SJCRH30 (cell line): ENCODE data around the gene RASGRP4. TPM values are rescaled to one million over a fixed set of nuclear protein-coding genes. Genes with fewer than 3 reads are reported as not detected.
"Not testable (repeated sequence)": the region's sequence is repeated elsewhere in the genome, so short reads cannot be mapped to it uniquely, and the experiment has no call there.

Source experiments
- DNase-seq, 2 experiments: peaks; one replicate each; pipeline ENCODE4 v3.0.0-alpha.2; 2015 to 2020
- H3K27ac ChIP-seq: fragments of 250-450 bp; sonication (Bioruptor Pico); 2 replicates; pipeline ENCODE4 v1.5.1; 2020; ENCODE audit warnings: mild to moderate bottlenecking, moderate library complexity
- H3K27me3 ChIP-seq: fragments of 250-450 bp; sonication (Bioruptor Pico); 2 replicates; pipeline ENCODE4 v1.5.1; 2020; ENCODE audit warnings: mild to moderate bottlenecking, moderate library complexity
- H3K36me3 ChIP-seq: fragments of 250-450 bp; sonication (Bioruptor Pico); 2 replicates; pipeline ENCODE4 v1.5.1; 2020; ENCODE audit warnings: mild to moderate bottlenecking, moderate library complexity
- H3K4me1 ChIP-seq: fragments of 250-450 bp; sonication (Bioruptor Pico); 2 replicates; pipeline ENCODE4 v1.5.1; 2020; ENCODE audit warnings: mild to moderate bottlenecking, moderate library complexity
- H3K4me3 ChIP-seq: fragments of 250-450 bp; sonication (Bioruptor Pico); 2 replicates; pipeline ENCODE4 v1.5.1; 2020; ENCODE audit warnings: mild to moderate bottlenecking, moderate library complexity
- H3K9me3 ChIP-seq: fragments of 250-450 bp; sonication (Bioruptor Pico); replicated peaks from 2 replicates; pipeline ENCODE4 v1.5.1; 2020; ENCODE audit warnings: mild to moderate bottlenecking, moderate library complexity
- total RNA-seq: library from RNA; depleted of rRNA; stranded (reverse); fragments of >200 nt; shearing (Covaris generic); gene quantifications from 2 replicates; pipeline ENCODE4 v1.2.3, GENCODE V29; 2014; rRNA removed

The RASGRP4 gene
- total RNA-seq, 1 experiment from 2014 or later: 0.73 TPM

DNA sequence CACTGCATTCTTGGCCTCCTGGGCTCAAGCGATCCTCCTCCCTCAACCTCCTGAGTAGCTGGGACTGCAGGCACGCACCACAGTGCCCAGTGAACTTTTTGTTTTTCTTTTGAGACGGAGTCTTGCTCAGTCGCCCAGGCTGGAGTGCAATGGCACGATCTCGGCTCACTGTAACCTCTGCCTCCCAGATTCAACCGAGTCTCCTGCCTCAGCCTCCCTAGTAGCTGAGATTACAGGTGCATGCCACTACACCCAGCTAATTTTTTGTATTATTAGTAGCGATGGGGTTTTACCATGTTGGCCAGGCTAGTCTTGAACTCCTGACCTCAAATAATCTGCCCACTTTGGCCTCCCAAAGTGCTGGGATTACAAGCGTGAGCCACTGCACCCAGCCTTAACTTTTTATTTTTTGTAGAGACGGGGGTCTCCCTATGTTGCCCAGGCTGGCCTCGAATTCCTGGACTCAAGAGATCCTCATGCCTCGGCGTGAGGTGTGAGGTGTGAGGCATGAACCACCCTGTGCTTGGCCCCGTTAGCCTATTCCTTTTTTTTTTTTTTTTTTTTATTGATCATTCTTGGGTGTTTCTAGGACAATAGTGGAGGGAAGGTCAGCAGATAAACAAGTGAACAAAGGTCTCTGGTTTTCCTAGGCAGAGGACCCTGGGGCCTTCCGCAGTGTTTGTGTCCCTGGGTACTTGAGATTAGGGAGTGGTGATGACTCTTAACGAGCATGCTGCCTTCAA, 62.9 kb downstream of the RASGRP4 start:
- DNase-seq, H3K36me3 ChIP-seq, H3K9me3 ChIP-seq, H3K27ac ChIP-seq, H3K4me1 ChIP-seq, H3K27me3 ChIP-seq: not testable (repeated sequence)
- H3K4me3 ChIP-seq: peak overlapping the region; percentile 58

- peak overlapping the region; percentile 58 for H3K4me3 ChIP-seq
- peaks cover 3% of the 10 kb centered on the region; the same call in 1 of the 2 replicates for H3K4me1 ChIP-seq
- H3K27me3 ChIP-seq: peaks cover 8% of the 10 kb centered on the region; the same call in 1 of the 2 replicates
- H3K27ac ChIP-seq: no peak overlapping the region
- no peaks in the 10 kb centered on the region for H3K9me3 ChIP-seq
- H3K36me3 ChIP-seq: no peaks in the 10 kb centered on the region
- peak; percentile 87 to 90 for DNase-seq
These were observed 63.7 kb downstream of the RASGRP4 start for GRCh38 chr19:38362076-38362945.

DNA sequence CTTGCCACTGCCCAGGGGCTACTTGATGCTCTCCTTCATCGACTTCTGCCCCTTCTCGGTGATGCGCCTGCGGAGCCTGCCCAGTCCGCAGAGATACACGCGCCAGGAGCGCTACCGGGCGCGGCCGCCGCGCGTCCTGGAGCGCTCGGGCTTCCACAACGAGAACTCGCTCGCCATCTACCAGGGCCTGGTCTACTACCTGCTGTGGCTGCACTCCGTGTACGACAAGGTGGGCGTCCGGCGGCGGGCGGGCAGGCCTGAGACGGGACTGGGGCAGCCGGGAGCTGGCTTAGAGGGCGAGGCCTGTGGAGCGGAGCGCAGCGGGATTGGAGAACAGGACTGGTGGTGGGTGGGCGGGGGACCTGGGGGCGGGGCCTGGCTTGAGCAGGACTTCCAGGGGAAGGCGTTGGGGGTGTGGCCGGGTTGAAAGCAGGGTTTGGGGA, 64.4 kb downstream of the RASGRP4 start:
- Histone ChIP-seq H3K4me3 (peak overlapping the region; percentile 58), H3K27me3 (peaks cover 8% of the 10 kb centered on the region; the same call in 1 of the 2 replicates), H3K4me1 (peaks cover 3% of the 10 kb centered on the region; the same call in 1 of the 2 replicates), H3K27ac (no peak overlapping the region), H3K36me3 (no peaks in the 10 kb centered on the region), H3K9me3 (no peaks in the 10 kb centered on the region)
- DNase-seq: peak; percentile 86 to 88

DNA sequence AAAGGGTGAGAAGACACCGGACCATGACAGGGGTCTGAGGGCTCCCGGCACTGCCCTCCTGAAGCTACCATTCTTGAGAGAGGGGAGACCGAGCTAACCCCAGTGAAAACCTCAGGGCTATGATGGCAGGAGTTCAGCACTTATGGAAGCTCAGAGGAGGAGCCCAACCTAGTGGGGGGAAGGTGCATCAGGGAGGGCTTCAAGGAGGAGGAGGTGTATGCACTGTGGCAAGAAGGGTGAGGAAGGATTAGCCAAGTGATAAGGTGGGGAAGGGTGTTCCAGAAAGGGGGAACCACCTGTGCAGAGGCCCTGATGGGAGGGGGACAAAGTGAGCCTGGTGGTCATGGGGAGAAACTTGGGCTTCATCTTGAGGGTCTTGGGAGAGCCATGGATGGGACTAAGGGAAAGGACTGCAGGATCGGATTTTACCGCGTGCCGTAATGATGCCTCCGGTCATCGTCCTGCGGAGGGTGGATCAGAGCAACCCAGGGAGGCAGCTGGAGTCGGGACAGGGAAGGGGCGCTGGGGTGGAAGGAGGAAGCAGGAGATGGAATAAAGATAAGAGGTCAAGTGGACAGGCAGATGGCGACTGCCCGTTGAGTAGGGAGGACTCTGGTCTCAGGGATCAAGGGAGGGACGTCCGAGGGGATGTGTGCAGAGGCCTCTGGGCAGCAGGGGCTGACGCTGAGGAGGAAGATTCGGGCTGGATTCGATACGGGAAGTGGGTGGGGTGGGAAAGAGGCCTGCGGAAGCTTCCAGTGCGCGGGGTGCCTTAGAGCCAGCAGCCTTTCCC, 65.0 kb downstream of the RASGRP4 start:
- H3K9me3 ChIP-seq: no peaks in the 10 kb centered on the region
- DNase-seq: no peak
- H3K4me3 ChIP-seq: no peak overlapping the region; the same call in 1 of the 2 replicates
- H3K27me3 ChIP-seq: peaks cover 14% of the 10 kb centered on the region
- no peaks in the 10 kb centered on the region for H3K36me3 ChIP-seq
- no peak overlapping the region for H3K27ac ChIP-seq
- H3K4me1 ChIP-seq: peaks cover 3% of the 10 kb centered on the region; the same call in 1 of the 2 replicates

DNA sequence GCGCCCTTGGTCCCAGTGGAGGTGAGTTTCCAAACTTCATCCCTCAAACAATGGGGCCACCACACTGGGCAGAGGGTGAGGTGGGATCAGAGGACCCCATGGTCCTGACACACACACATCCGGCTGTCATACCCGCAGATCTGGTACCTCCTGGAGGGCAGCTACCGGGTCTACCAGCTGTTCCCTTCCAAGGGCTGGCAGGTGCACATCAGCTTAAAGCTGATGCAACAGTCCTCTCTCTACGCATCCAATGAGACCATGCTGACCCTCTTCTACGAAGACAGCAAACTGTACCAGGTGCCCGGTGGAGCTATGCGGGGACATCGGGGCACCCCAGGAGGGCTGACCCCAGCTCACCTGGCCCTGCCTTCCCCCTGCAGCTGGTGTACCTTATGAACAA, 65.7 kb downstream of the RASGRP4 start:
- Histone ChIP-seq H3K36me3 (no peaks in the 10 kb centered on the region), H3K4me3 (no peak overlapping the region), H3K27ac (no peak overlapping the region), H3K9me3 (no peaks in the 10 kb centered on the region), H3K27me3 (peaks cover 16% of the 10 kb centered on the region), H3K4me1 (peaks cover 3% of the 10 kb centered on the region; the same call in 1 of the 2 replicates)
- no peak for DNase-seq

GRCh38 chr19:38359242-38360021, 66.6 kb downstream of the RASGRP4 start:
- no peak overlapping the region for H3K4me3 ChIP-seq
- H3K4me1 ChIP-seq: peaks cover 3% of the 10 kb centered on the region; the same call in 1 of the 2 replicates
- no peak overlapping the region for H3K27ac ChIP-seq
- no peak for DNase-seq
- H3K27me3 ChIP-seq: peaks cover 16% of the 10 kb centered on the region
- H3K9me3 ChIP-seq: no peaks in the 10 kb centered on the region
- no peaks in the 10 kb centered on the region for H3K36me3 ChIP-seq

Other genes with a start within 250 kb of the RASGRP4 start
- 8.1 and 10.6 TPM in 2 replicates for gene DPF1, start 202.0 kb downstream of the RASGRP4 start, total RNA-seq
- gene PPP1R14A, start 169.8 kb downstream of the RASGRP4 start, total RNA-seq: 1.9 and 2.2 TPM in 2 replicates
- 0.38 and 0.45 TPM in 2 replicates for gene SPINT2, start 161.6 kb downstream of the RASGRP4 start, total RNA-seq
- gene C19orf33, start 122.0 kb downstream of the RASGRP4 start, total RNA-seq: not detected in 2 replicates
- gene YIF1B, start 110.3 kb downstream of the RASGRP4 start, total RNA-seq: 47.9 and 54.5 TPM in 2 replicates
- 2.4 and 3.2 TPM in 2 replicates for gene KCNK6, start 106.4 kb downstream of the RASGRP4 start, total RNA-seq
- 0.77 and 1.1 TPM in 2 replicates for gene CATSPERG, start 90.4 kb downstream of the RASGRP4 start, total RNA-seq
- 352 and 382 TPM in 2 replicates for gene PSMD8, start 51.6 kb downstream of the RASGRP4 start, total RNA-seq
- 0.23 and 0.59 TPM in 2 replicates for gene GGN, start 38.2 kb downstream of the RASGRP4 start, total RNA-seq
- 1.1 and 2.3 TPM in 2 replicates for gene SPRED3, start 37.5 kb downstream of the RASGRP4 start, total RNA-seq
- 2.8 and 4.6 TPM in 2 replicates for gene FAM98C, start 23.1 kb downstream of the RASGRP4 start, total RNA-seq
- gene RYR1, start 7.5 kb upstream of the RASGRP4 start, total RNA-seq: 12.4 and 19.1 TPM in 2 replicates
- 1.2 and 1.5 TPM in 2 replicates for gene MAP4K1, start 191.7 kb upstream of the RASGRP4 start, total RNA-seq
- 320 and 322 TPM in 2 replicates for gene EIF3K, start 193.0 kb upstream of the RASGRP4 start, total RNA-seq
- 166 and 192 TPM in 2 replicates for gene ACTN4, start 221.4 kb upstream of the RASGRP4 start, total RNA-seq